GM12874 (cell line): ENCODE measurements around the gene RNF225.

Experiments used
- CTCF ChIP-seq: IDR thresholded peaks from 2 replicates; pipeline ENCODE4 v1.5.1; 2011; ENCODE audit warnings: low read depth, mild to moderate bottlenecking, control low read depth, low read length, moderate library complexity; ENCODE audit not compliant: insufficient read depth

The RNF225 gene

GRCh38 chr19:58356766-58357480, 38.5 kb upstream of the RNF225 start:
- no peak for TF ChIP-seq CTCF

GRCh38 chr19:58357481-58358145, 37.8 kb upstream of the RNF225 start:
- no peak for TF ChIP-seq CTCF

- TF ChIP-seq CTCF, result no peak
Measured at GRCh38 chr19:58361900-58362271, 33.6 kb upstream of the RNF225 start.

GRCh38 chr19:58362272-58362994, 33.0 kb upstream of the RNF225 start, which contains the start of gene ZNF497:
Gene ZNF497 (minus strand): TSS chr19:58362751. CDS start chr19:58357635, 5,116 bp downstream.
- TF ChIP-seq CTCF, result no peak

- TF ChIP-seq CTCF, result no peak
Measured at GRCh38 chr19:58364146-58364545, 31.3 kb upstream of the RNF225 start.

- no peak for TF ChIP-seq CTCF
Measured at GRCh38 chr19:58366585-58367430, 28.6 kb upstream of the RNF225 start.
